Embryonic facial prominence (tissue), 1 donor: Measurements from ENCODE around the gene GNB1.

Experiments used
- DNase-seq: peaks from one replicate; pipeline ENCODE4 v3.0.0-alpha.2; 2016; ENCODE audit errors: extremely low spot score

Gene GNB1

DNA sequence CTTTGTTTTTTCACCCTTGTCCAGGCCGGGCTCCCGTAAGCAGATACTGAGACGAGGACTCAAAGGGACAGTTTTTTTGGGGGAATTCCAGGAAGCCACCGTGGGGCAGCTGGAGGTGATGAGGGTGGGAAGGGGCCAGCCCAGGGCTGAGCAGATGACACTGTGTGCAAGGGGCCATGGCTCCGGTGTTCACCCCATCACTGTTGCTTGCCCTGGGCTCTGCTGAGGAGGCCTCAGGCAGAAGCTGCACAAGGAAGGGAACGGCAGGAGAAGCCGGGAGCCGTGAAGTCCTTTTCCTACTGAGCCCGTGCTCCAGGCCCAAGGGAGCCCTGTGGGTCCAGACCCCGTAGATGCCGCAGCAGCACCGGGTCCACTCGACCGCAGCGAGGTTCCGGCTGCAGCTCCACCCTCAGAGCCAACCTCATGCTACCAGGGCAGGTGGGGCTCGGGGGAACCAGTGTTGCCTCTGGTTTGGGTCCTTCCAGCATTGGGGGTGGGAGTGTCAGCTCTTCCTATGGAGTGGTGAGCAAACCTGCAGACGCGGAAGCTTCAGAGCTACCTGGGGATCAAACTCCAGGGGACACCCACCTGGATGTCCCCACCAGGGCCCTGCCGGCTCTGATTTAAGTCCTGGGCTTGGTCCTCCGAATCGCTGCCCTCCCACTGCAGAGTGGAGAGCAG lies 19.9 kb upstream of the GNB1 start:
- DNase-seq: no peak

GRCh38 chr1:1910033-1910465 lies 19.2 kb upstream of the GNB1 start:
- DNase-seq: no peak

GRCh38 chr1:1908506-1908791 lies 17.6 kb upstream of the GNB1 start:
- no peak for DNase-seq

- DNase-seq: no peak
Measured at GRCh38 chr1:1907098-1907736, 16.3 kb upstream of the GNB1 start.

- no peak for DNase-seq
Measured at GRCh38 chr1:1906185-1907097, 15.6 kb upstream of the GNB1 start.

GRCh38 chr1:1903224-1903623 lies 12.3 kb upstream of the GNB1 start:
- DNase-seq: no peak

GRCh38 chr1:1901641-1902294 lies 10.9 kb upstream of the GNB1 start:
- DNase-seq: no peak

GRCh38 chr1:1900883-1901640 lies 10.2 kb upstream of the GNB1 start:
- no peak for DNase-seq

- DNase-seq: no peak
Measured at GRCh38 chr1:1899967-1900327, 9.1 kb upstream of the GNB1 start.

DNA sequence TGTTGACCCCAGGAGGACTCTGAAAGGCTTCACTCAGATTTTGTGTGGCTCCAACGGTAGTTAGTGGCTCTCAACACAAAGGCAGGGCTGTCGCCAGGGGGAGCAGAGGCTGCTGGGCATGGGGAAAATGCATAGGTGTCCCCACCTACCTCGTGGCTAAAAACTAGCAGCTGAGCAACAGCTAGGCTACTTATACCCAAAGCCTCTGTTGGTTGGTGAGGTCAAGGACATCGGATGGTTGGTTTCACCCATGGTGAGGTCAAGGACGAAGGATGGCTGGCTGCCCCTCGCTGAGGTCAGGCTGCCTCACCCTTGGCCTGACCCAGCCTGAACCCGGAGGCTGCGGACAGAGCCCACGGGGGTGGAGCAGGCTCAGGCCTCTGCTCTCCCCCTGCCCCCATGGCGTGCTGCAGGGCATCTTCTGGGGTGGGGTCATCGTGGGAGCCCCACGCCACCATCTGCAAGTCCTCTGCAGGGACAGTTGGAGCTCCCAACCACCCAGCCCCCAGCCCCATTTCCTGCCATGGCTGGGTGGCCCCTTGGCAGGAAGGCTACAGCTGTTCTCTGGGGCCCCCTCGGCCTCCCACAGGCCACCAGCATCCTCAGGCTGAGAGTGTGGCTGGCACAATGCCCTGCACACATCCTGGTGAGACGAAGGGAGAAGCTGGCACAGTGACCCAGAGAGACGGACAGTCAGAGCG lies 8.5 kb upstream of the GNB1 start:
- DNase-seq: no peak

DNA sequence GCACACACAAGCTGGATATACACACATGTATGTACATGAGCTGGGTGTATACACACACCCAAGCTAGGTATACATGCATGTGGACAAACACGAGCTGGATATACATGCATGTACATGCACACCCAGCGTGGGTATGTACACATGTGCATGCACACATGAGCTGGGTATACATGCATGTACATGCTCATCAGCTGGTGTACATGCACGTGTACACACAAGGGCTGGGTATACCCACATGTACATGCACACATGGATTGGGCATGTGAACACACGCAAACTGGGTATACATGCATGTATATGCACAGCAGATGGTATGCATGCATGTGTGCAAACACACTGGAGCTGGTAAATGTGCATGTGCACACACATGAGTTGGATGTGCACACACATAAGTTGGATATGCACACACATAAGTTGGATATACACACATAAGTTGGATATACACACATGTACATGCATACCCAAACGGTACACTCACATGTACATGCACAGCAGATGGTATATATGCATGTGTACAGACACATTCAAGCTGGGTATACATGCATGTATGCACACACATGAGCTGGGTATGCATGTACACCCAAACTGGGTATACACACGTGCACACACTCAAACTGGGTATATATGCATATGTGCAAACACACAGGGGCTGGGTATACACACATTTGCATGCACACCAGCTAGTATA lies 7.5 kb upstream of the GNB1 start:
- DNase-seq: no peak

- no peak for DNase-seq
Measured at GRCh38 chr1:1895456-1896336, 4.8 kb upstream of the GNB1 start.

DNA sequence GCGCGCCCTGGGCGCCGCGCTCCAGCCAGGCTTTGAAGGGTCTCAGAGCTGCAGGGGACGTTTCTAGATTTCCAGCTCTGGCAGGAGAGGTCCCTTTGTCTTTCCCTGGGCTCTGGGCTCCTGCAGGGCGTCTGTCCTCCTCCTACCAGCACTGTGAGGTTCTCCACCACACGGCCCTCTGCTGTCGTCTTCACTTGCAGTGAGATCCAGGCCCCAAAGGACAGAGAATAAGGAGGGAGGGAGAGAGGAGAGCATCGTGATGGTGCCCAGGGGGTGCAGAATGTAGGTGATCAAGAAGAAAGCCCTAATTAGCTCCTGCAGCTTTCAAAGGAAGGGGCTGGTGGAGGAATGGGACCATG lies 4.2 kb upstream of the GNB1 start:
- DNase-seq: no peak

DNA sequence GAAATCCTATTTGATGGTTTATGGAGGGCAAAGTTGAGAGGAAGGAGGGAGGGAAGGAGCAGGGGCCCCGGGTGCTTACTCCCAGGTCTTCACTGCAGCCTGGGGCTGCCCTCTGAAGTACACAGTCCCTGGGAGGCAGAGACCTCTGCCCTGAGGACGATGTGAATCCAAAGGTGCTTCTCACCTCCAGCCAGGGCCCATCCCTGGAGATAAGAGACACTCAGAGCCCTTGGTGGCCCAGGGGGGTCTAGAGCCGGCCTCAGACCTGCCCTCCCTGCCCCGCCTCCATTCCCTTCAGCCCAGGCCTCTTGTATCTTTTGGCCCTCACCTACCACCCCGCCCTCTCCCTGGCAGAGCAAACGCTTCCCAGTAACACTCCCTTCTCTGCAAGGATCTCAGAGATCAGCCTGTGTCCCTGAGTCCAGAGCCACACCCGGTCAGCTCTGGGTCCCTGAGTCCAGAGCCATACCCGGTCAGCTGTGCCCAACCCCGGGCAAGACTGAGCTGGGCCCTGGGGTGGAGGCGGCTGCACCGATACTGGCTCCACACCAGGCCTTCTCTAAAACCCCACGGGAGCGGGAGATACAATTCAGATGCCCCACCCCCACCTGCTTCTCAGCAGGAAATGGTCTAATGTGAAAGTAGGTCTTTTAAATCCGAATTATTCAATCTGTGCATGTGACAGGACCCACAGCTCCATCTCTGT lies 3.6 kb upstream of the GNB1 start:
- no peak for DNase-seq

DNA sequence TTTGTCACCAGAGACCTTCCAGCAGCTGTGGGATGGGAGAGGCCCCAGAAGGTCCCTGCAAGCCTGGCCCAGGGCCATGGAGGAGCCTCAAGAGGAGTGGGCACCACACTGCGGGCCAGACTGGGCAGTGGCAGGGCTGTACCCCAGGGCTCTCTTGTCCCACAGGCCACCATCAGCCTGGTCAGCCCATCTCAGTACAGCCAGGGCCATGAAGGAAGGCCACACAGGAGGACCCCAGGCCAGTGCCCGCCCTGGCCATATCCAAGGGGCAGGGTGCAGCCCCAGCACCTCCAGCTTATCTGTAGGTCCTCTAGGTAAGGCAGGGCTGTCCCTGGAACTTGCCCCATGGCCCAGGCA lies 3.1 kb upstream of the GNB1 start:
- no peak for DNase-seq

- DNase-seq: no peak
Measured at GRCh38 chr1:1893291-1893985, 2.6 kb upstream of the GNB1 start.

DNA sequence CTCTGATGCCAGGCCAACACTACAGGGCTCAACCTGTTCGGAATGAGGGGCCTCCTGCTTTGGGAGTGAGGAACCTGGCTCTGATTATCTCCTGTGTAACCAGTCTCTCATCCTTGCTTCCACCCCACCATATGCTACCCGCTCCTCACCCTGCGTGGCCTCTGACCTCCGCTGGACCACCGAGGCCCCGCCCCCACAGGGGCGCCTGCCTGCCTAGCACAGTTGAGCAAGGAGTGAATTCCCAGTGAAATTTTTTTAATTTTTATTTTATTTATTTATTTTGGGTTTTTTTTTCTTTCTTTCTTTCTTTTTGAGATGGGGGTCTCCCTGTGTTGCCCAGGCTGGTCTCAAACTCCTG lies 1.9 kb upstream of the GNB1 start:
- DNase-seq: no peak

GRCh38 chr1:1892079-1892762 lies 1.3 kb upstream of the GNB1 start:
- DNase-seq: no peak
